ENCODE measurements around the gene DNM3.
A peak's percentile ranks its signal among the peaks of the same experiment; 100 is the strongest.

The DNM3 gene

DNA sequence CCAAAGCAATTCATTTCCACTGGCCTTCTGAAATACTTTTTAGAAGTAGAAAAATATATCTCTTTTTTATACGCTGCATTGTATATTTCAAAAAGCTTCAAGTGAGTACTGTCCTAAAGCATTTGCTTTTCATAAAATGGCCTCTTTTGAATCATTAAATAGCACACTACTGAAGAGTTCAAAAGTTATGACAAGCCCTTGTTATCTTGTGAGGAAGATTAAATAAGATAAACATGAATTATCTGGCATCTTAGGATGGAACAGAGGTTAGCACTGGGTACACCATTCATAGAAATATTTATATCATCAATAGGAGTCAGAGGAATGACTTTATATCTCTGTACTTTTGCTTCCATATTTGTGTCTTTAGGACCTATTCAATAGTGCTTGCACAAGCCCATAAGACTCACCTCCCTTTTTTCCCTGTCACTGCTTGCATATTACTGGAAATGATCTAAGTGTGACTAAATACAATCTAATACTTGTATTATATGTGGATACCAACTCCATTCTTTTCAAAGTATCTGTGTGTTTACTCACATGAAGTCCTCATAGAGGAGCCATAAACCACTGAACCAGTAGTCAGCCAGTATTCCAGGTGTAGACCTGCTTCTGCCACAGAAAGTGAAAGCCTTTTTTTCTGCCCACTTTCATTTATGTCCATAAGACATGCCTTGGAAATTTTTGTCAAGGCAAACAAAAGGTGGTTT, 305.0 kb downstream of the DNM3 start:
- DNase-seq: no peak

DNA sequence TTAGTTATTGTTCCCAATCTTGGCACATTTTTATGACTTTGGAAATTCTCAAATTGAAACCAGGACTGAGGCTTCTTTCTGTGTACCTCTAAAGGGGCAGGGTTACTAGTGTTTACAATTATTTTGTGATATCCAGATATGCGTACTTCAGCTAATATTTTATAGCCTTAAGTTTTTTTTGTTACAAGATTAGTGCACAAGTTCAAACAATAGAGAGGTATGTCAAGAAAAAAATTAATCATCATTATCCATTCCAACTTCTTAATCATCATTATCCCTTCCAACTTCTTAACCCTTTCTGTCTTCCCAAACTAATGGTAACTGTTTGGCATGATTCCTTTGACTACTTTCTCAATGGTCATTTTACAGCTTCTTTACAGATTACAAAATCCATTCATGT, 306.2 kb downstream of the DNM3 start:
- DNase-seq: no peak

DNA sequence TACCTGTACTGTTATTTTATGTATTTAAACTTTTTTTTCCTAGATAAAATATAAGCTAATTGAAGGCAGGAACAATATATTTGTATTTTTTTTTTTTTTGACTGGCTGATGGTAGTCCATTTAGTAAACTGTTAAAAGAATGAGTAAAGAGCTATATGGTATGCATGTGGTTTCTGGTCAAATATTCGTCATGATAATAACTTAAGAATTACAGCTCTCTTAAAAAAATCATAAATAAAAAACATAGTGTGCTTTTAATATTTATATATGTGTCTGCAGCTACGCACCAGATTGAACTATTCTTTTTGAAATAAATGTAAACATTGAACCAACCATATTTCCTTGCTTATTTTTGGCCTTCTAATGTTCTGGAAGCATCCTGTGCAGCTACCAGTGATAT, 306.9 kb downstream of the DNM3 start:
- DNase-seq: no peak

DNA sequence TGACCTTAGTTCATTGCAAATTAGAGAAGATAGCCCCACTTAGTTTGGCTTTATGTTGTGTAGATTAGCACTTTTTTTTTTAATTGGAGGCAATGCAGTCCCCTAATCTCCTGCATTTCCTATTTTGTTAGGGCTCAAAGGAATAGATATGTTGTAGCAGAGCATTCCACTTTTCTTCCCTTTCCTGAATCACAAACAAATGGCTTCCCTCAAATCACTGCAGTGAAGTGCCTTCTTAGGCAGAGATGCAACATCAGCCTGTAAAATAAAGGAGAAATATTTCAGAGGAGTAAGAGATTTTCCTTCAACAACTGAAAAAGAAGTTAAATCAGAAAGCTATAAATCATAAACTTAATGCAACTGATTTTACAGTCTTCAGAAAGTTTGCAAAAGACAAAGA, 307.4 kb downstream of the DNM3 start:
- no peak for DNase-seq

DNA sequence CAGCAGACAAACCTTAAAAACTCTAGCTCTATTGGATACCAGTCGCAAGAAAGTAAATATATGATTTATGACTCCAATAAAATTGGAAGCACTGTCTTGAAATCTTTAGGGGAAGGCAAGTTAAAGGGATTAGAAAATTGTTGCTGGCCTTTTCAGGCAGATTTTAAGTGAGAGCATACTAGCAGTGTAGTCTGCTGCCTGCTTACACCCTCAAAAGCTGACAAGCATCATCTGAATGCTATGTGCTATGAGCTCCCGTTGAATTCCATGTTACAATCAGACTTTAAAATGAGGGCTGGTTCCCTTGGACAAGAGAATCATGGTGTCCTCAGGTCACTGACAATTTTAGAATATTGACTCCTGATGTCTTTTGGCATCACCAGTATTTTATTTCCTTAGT, 308.0 kb downstream of the DNM3 start:
- no peak for DNase-seq

DNA sequence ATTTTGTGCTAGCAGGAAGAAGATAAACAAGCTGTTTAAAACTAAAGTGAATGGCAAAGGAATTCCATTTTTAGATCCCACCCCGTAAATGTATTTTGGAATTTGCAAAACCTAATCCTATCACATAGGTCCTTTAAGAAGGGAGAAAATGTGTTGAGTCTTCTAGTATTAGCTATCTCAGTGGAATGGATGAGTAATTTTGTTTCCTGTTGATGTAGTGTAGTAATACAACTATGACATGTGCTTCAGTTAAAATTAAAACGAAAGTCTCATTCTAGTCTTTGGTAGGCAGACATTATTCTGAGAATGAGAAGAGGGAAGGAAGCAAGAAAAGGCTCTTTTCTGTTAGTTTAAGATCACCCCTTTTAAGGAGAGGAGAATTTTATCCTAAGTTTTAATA, 313.3 kb downstream of the DNM3 start:
- no peak for DNase-seq

DNA sequence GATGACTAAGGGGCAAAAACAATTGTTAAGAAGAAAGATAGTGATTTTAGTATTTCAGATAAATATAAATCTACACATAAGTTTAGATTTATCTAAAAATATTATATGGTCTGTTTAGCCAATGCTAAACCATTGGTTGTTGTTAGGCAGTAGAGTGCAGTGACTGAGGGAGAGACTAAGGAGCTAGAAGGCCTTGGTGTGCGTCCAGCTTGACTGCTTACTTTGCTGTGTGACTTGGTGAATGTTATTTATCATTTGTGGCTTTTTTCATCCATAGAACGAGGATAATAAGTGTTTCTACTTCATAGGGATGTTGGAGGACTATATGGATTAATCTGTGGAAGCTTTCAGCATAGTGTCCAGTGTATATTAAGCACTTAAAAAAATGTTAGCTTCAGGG, 314.5 kb downstream of the DNM3 start:
- DNase-seq: no peak

DNA sequence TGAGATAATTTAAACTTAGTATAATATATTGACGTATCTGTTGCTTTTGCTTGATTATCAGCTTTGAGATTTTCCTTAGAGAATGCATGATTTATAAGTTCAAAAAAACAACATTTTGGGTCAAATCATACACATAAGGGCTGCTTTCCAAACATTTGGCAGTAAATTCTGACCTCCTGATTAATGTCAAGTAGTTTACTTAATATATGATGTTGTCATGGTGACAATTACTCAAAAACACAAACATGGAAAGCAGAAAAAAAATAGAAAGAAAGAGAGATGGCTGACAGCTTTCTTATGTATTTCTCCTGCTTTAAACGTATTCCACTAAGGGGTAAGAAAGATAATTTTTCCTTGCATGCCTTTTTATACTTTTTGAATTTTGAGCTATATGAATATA, 320.9 kb downstream of the DNM3 start:
- no peak for DNase-seq

DNA sequence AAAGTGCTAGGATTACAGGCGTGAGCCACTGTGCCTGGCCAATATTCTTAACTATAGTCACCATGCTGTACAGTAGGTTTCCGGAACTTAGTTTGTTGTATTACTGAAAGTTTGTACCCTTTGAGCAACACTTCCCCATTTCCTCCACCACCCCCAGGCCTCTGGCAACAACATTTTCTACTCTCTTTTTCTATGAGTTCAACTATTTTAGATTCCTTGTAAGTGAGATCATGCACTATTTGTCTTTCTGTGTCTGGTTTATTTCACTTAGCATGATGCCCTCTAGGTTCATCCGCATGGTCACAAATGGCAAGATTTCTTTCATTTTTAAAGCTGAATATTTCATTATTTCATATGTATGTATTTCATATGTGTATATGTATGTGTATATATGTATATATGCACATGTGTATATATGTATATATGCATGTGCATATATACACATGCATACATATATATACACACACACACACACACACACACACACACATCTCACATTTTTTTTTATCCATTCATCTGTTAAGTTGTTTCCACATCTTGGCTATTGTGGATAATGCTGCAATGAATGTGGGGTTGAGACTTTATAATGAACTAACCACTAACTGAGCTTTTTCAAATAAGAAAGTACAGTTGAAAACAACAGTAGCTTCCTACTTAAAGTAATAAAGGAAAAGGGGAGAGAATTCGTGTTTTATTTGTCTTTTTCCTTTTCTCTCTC, 322.4 kb downstream of the DNM3 start:
- DNase-seq: no peak

DNA sequence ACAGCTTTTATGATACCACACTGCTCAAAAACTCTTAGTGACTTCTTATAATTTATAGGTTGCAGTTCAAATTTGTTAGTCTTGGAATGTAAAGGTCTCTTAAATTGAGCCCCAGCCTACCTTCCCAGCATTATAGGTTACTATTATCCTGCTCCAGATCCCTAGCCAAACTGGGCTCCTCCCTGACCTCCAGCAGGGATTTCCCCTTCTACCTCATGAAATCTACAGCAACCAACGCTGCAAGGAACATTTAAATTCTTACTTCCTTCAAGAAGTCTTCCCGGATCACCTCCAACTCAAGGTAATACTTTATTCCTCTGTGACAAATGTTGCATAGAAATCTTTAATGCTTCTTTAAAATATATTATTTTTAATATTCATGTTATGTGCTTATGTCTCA, 324.1 kb downstream of the DNM3 start:
- no peak for DNase-seq

DNA sequence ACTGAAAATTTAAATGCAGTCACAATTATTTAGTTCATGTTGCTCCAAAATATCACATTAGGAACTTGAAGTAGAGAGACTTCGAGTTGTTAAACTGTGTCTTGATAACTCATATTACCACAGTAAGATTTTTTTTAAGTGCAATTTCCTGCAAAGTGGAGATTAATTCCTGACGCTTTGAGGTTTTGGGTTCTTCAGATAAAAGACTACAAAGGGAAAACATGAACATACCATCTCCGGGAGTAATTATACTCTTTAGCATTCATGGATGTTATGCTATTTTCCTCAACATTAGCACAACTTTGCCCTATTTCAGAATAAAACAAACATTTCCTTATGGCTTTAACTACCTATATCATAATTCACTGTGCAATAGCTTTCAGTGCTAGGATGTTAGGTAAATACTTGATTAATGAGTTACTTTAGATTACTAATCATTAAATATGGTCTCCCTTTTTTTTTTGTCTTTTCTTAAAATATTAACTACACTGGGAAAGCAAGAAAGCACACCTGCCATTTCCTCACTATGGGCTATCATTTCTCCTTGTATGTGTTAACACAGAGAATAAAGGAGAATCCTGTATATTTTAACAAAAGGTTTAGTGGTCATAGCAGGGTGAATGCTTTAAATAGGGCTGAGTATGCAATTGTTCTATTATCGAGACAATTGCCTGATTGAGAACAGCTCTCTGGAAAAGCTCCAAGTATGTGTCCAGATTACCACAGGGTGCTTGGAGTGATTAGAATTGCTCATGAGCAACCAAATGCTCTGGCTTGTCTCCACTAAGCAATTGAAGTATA, 326.7 kb downstream of the DNM3 start:
- peak; percentile 90 for DNase-seq

DNA sequence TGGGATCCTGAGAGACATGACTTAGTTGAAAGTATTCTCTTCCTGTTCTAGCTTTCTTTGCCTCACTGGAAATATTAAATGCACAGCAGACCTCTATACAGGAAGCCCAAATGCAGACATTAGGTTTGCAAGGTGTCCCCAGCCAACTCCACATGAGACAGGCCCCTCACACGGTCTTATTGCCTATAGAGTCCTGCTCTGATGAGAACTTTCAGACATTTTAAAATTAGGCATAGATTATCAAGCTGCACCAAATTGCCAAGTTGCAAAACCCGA, 327.2 kb downstream of the DNM3 start:
- DNase-seq: no peak

DNA sequence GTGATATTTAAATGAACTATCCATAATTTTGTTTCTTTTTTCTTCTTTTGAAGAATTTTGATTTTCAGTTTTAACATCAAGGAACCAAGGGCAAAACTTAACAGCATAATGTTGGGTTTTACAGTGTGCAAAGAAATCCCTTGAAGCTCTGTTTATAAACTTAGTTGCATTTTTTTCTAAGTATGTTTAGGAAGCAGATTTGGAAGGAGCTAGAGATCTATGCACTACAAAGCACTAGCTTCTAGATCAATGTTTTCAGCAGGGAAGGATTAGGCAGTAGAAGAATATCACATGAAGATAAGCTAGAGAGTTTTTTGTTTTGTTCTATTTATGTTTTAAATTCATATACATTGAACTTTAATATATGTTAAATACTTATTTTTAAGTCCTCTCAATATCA, 328.5 kb downstream of the DNM3 start:
- DNase-seq: no peak

DNA sequence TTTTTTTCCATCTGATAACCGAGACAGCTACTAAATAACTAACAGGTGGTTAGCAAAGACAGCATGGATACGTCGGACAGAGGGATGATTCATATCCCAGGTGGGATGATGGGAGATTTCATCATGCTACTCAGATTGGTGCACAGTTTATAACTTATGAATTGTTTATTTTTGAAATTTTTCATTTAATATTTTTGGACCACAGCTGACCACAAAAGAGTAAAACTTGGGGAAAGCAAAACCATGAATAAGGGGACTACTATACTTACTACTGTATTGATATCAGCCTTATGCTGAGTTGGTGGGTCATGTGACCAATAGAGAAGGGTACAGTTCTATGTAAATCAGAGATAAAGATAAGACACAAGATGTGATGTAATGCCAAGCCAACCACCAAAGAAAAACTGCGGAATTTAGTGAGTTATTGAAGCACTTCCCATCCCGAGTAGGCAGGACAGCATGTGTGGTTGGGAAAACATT, 331.1 kb downstream of the DNM3 start:
- no peak for DNase-seq

DNA sequence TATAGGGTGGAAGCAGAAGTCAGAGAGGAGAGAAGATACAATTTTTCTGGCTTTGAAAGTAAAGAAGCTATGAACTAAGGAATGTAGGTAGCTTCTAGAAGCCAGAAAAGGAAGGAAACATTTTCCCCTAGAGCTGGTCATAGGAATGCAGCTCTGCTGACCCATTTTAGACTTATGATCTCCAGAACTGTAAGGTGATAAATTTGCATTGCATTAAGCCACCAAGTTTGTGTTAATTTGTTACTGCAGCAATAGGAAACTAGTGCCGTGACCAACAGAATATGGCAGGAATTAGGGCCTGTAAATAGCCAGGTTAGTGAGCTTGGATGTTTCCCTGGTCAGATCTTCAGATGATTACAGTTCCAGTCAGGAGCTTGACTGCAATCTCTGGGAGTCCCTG, 334.9 kb downstream of the DNM3 start:
- DNase-seq: no peak

DNA sequence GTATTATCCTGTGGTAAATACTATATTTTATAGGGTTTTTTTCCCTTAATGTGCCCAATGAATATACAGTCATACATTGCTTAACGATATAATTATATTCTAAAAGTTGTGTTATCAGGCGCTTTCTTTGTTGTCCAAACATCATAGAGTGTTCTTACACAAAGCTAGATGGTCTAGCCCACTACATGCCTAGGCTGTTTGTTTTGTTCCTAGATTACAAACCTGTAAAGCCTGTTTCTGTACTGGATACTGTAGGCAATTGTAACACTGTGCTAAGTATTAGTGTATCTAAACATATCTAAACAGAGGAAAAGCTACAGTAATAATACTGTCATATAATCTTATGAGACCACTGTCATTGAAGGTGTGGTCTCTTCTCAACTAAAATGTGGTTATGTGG, 336.6 kb downstream of the DNM3 start:
- DNase-seq: no peak

DNA sequence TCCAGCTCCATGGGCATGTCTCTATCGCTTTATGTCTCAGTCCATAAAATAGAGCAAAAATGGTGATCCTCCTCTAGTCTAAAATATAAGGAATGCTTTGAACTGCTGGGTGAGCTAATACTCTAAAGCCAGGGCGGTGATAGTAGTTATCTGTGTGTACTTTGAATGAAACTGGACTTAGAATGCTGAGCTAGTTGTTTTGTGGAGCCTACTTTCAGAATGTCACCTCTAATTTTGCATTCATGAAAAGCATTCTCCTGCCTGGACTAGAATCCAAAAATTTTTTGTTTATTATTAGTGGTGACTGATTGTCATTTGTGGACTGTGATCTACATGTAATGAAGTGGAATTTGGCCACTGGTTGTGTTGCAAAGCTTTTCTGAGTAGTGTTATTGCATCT, 337.6 kb downstream of the DNM3 start:
- DNase-seq: no peak

DNA sequence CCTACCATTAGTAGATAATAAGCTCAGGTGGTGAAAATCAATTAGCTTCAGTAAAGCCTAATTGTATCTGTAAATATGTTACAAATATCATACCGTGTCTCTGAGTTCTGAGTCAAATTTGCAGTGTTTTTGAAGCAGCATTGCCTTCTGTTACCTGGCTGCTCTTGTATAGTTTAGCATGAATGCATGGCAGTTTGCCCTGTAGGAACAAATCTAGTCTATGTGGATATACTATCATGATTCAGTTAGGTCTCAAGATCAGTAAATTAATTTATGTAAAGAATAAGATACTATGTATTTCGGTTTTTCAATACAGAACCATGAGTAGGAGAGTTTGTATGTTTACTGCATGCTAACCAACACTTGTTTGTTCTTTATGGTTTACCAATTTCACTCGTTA, 338.6 kb downstream of the DNM3 start:
- no peak for DNase-seq

DNA sequence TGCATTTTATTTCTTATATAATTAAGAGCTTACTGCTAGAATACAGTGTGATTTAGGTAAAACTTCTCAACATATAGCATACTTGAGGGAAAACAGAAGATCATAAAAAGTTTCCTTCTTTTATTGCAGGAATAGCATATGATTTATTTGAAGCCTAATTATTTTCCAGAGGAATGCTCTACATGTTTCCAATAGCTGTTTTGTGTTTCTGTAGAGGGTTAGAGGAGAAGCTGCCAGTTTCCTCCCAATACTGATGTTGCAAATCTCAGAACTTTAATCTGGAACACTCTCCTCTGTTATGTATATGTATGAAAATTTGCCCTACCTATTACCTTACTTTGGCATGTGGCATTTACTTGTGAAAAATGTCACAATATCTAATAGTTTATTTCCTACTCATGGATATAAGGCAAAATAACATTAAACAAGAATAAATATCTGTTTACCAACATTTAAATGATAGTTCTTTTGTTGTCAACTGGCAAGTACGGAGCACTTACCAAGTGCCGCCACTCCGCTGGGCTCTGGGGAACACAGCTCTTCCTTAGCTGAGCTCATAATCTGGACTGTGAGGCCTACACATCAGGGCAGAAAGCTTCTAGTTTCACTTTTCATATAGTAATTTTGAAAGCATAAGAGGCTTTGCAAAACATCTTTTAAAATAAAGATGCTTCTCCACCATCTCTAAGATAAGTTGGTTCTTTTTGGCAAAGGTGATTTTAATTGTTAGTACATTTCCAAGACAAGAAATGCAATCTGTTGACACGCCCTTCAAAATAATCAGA, 339.4 kb downstream of the DNM3 start:
- no peak for DNase-seq

DNA sequence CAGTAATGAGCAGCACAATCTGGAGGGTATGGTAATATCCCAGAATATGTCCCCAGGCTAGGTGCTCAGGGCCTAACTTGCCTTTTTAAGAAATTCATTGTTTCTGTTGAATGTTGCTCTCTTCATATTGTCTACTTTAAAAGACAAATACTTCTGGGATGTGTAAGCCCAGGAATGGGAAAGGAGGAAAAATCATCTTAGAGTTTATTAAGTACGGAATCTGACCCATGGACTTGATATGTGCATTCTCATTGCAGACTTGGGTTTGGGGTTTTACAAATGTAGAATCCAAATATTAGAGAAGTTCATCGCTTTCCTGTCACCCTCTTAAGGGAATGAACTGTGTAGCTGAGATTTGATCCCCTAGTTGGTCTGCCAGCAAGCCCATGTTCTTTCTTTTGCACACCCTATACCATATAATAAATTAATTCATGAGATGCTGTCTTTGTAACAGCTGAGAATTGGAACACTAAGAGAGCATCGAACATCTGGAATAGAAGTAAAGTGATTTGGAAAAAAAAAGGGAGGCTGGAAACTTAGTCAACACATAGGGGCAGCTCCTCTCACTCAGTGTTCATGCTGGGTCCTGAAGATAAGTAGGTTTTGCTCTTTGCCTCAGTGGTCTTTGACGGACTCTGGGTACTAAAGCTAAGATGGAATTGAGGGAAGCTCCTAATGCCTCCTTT, 343.4 kb downstream of the DNM3 start:
- no peak for DNase-seq

DNA sequence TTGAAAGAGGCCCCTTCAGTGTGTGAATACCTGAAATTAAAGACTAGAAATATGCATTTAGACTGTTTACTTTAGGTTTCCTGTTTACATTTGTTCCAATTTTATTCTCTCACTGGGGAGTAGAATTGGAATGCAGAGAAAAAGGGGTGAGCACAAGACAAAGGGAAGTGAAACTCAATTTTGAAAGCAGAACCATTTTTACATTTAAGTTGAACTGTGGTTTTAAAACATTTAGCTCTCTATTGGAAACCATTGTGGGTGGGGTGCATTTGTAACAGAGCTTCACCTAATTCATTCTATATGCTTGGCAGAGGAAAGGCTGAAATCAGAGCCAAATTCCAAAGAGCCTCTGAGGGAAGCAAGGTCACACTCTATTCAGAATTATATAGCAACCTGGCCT, 343.9 kb downstream of the DNM3 start:
- DNase-seq: no peak

DNA sequence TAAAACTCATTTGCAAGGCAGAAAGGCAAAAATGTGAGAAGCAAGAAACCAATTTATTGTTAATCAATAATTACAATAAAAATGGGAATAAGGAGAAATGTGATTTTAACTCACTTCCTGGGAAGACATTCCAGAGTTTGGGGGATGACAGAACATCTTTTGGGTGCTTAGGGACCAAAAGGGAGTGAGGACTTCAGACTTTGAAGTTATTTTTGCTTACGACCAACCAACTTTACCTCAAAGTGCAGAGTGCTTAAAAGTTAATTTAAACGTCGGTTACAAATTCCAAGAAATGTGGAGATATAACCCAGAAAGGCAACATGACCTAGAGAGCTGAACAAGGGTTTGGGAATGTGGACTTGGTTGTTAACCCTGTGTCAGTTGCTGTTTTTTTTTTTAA, 344.7 kb downstream of the DNM3 start:
- DNase-seq: no peak

DNA sequence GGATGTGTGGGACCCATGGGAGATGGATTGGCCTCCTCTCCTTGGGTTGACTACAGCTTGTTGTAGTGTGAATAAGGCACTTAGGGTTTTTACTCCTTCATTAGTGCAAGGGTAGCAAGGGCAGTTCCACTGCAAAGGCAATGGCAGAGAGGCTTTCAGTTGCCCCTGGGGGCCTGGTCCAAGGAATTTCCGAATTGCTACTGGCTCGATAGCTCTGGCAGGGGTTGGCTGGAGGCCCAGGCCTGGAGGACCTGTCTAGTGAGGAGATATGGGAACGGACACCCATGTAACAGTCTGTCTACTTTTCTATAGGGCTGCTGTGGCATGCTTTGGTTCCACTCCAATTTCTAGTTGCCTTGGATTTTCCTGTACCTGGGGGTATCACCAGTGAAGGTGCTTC, 360.3 kb downstream of the DNM3 start:
- no peak for DNase-seq

All from COR-L47 (cell line).